Trophoblast cell (in vitro differentiated cells and primary cell): ENCODE results near the gene P4HA2.

ENCODE experiments used
- DNase-seq, 2 donors: peaks; one replicate each; pipeline ENCODE4 v3.0.0-alpha.2; 2016
- H2AFZ ChIP-seq: 2 replicates; pipeline ENCODE4 v1.6.1; 2013; ENCODE audit warnings: low read length, moderate library complexity, mild to moderate bottlenecking; ENCODE audit not compliant: insufficient read depth, poor library complexity
- H2AK5ac ChIP-seq: 2 replicates; pipeline ENCODE4 v1.6.1; 2013; ENCODE audit warnings: mild to moderate bottlenecking, low read length
- H2BK120ac ChIP-seq: 2 replicates; pipeline ENCODE4 v1.6.1; 2013; ENCODE audit warnings: low read length, mild to moderate bottlenecking, moderate library complexity; ENCODE audit not compliant: insufficient read depth, poor library complexity
- H2BK12ac ChIP-seq: 2 replicates; pipeline ENCODE4 v1.6.1; 2013; ENCODE audit warnings: mild to moderate bottlenecking, low read length, moderate library complexity
- H2BK5ac ChIP-seq: 2 replicates; pipeline ENCODE4 v1.6.1; 2013; ENCODE audit warnings: low read length, low read depth, moderate library complexity, mild to moderate bottlenecking; ENCODE audit not compliant: poor library complexity
- H3K14ac ChIP-seq: 2 replicates; pipeline ENCODE4 v1.6.1; 2013; ENCODE audit warnings: mild to moderate bottlenecking, low read length
- H3K18ac ChIP-seq: 2 replicates; pipeline ENCODE4 v1.6.1; 2013; ENCODE audit warnings: mild to moderate bottlenecking, low read length
- H3K23ac ChIP-seq: 2 replicates; pipeline ENCODE4 v1.6.1; 2013; ENCODE audit warnings: low read length
- H3K27ac ChIP-seq: 2 replicates; pipeline ENCODE4 v1.5.1; 2013; ENCODE audit warnings: low read depth, mild to moderate bottlenecking, inconsistent platforms, low read length, moderate library complexity
- H3K27me3 ChIP-seq: 2 replicates; pipeline ENCODE4 v1.6.1; 2013; ENCODE audit warnings: inconsistent platforms, mild to moderate bottlenecking, low read length, moderate library complexity; ENCODE audit not compliant: insufficient read depth
- H3K36me3 ChIP-seq, 2 experiments: 1 replicate in 1 of 2; 2 replicates in 1 of 2; pipeline ENCODE4 v1.6.1; 2013; ENCODE audit warnings: low read length in 2 of 2, mild to moderate bottlenecking in 2 of 2, moderate library complexity in 1 of 2; ENCODE audit not compliant: insufficient read depth in 2 of 2, control insufficient read depth in 1 of 2
- H3K4ac ChIP-seq: 2 replicates; pipeline ENCODE4 v1.6.1; 2013; ENCODE audit warnings: low read depth, mild to moderate bottlenecking, low read length, moderate library complexity
- H3K4me1 ChIP-seq, 2 experiments: 1 replicate in 1 of 2; 2 replicates in 1 of 2; pipeline ENCODE4 v1.6.1; 2013; ENCODE audit warnings: low read length in 2 of 2, mild to moderate bottlenecking in 2 of 2, moderate library complexity in 1 of 2; ENCODE audit not compliant: insufficient read depth in 2 of 2, control insufficient read depth in 1 of 2
- H3K4me2 ChIP-seq: 2 replicates; pipeline ENCODE4 v1.6.1; 2013; ENCODE audit warnings: inconsistent platforms, mild to moderate bottlenecking, low read length, moderate library complexity
- H3K4me3 ChIP-seq: 2 replicates; pipeline ENCODE4 v1.5.1; 2013; ENCODE audit warnings: mild to moderate bottlenecking, low read depth, low read length, inconsistent platforms
- H3K79me1 ChIP-seq: one replicate; pipeline ENCODE4 v1.6.1; 2013; ENCODE audit warnings: low read length
- H3K79me2 ChIP-seq: 2 replicates; pipeline ENCODE4 v1.6.1; 2013; ENCODE audit warnings: low read length, mild to moderate bottlenecking; ENCODE audit not compliant: control insufficient read depth, insufficient read depth, poor library complexity
- H3K9ac ChIP-seq: 2 replicates; pipeline ENCODE4 v1.6.1; 2013; ENCODE audit warnings: mild to moderate bottlenecking, low read length
- H3K9me3 ChIP-seq: 2 replicates; pipeline ENCODE4 v1.6.1; 2013; ENCODE audit warnings: low read depth, mild to moderate bottlenecking, control low read depth, inconsistent platforms, low read length; ENCODE audit not compliant: insufficient read depth
- H4K12ac ChIP-seq: 2 replicates; pipeline ENCODE4 v1.6.1; 2013; ENCODE audit warnings: low read depth, mild to moderate bottlenecking, low read length, moderate library complexity
- H4K8ac ChIP-seq: 2 replicates; pipeline ENCODE4 v1.6.1; 2013; ENCODE audit warnings: low read depth, mild to moderate bottlenecking, low read length, moderate library complexity
- H4K91ac ChIP-seq: one replicate; pipeline ENCODE4 v1.6.1; 2013; ENCODE audit warnings: low read depth, mild to moderate bottlenecking, low read length, moderate library complexity
- WGBS: extraction: QIAGEN DNeasy Blood & Tissue Kit; methylation state at CpG from one replicate; pipeline ENCODE4 v1.1.7; 2013; ENCODE audit warnings: missing lambda C conversion rate; ENCODE audit not compliant: insufficient read length, insufficient coverage; ENCODE audit errors: extremely low coverage; 5-methylcytosine and 5-hydroxymethylcytosine counted together

Gene P4HA2

DNA sequence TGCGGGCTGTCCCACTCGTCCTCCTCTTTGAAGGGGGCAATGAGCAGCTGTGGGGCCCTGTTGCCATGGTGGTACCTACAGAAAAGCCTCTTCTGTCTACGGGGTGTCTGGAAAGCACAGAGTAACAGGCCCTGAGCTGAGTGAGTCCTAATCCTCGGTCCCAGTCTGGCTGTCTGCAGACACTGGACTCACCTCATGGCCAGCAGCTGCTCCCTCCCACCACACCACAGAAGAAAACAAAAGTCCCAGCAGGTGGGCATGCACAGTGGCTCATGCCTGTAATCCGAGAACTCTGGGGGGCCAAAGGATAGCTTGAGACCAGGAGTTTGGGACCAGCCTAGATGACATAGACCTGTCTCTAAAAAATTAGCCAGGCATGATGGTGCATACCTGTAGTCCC, 19.9 kb downstream of the P4HA2 start:
- Histone ChIP-seq H3K4me3 (no peak overlapping the region), H3K9ac (no peak overlapping the region), H3K18ac (no peak overlapping the region), H3K79me1 (no peaks in the 10 kb centered on the region), H3K4me2 (no peak overlapping the region), H3K36me3 (peaks cover 10 to 19% of the 10 kb centered on the region in 2 experiments), H3K27me3 (no peaks in the 10 kb centered on the region), H2AFZ (no peak overlapping the region), H4K12ac (no peak overlapping the region), H2AK5ac (no peak overlapping the region), H4K8ac (no peak overlapping the region), H4K91ac (no peak overlapping the region), H3K23ac (no peak overlapping the region), H3K4ac (no peak overlapping the region), H2BK120ac (no peak overlapping the region), H2BK12ac (no peak overlapping the region), H3K79me2 (no peaks in the 10 kb centered on the region), H3K9me3 (peaks cover 2% of the 10 kb centered on the region), H2BK5ac (no peak overlapping the region), H3K4me1 (no peaks in the 10 kb centered on the region), H3K27ac (no peak overlapping the region), H3K14ac (no peak overlapping the region)
- DNase-seq = no peak
- no CpG with 5 or more reads among the region's 5 CpGs for WGBS

GRCh38 chr5:132206782-132207181, 20.9 kb downstream of the P4HA2 start:
- Histone ChIP-seq H2BK12ac (no peak overlapping the region), H3K36me3 (peaks cover 10 to 16% of the 10 kb centered on the region in 2 experiments), H3K4me1 (no peaks in the 10 kb centered on the region), H4K8ac (no peak overlapping the region), H3K27me3 (no peaks in the 10 kb centered on the region), H2BK120ac (no peak overlapping the region), H4K12ac (no peak overlapping the region), H2AFZ (no peak overlapping the region), H2AK5ac (no peak overlapping the region), H3K9ac (no peak overlapping the region), H3K4me3 (no peak overlapping the region), H3K79me2 (no peaks in the 10 kb centered on the region), H3K27ac (no peak overlapping the region), H3K4ac (no peak overlapping the region), H3K18ac (no peak overlapping the region), H3K23ac (no peak overlapping the region), H4K91ac (no peak overlapping the region), H3K79me1 (no peaks in the 10 kb centered on the region), H3K14ac (no peak overlapping the region), H3K9me3 (peaks cover 2% of the 10 kb centered on the region), H2BK5ac (no peak overlapping the region), H3K4me2 (no peak overlapping the region)
- no peak for DNase-seq

- H3K4me2 ChIP-seq = no peak overlapping the region
- H3K4me3 ChIP-seq = no peak overlapping the region
- H2AK5ac ChIP-seq = no peak overlapping the region
- no peak overlapping the region for H2BK12ac ChIP-seq
- H3K27me3 ChIP-seq = no peaks in the 10 kb centered on the region
- H4K91ac ChIP-seq = no peak overlapping the region
- peaks cover 10 to 16% of the 10 kb centered on the region in 2 experiments for H3K36me3 ChIP-seq
- no peaks in the 10 kb centered on the region for H3K79me1 ChIP-seq
- H3K27ac ChIP-seq = no peak overlapping the region
- no peaks in the 10 kb centered on the region for H3K79me2 ChIP-seq
- no peak overlapping the region for H3K23ac ChIP-seq
- no peak overlapping the region for H2BK5ac ChIP-seq
- no peak for DNase-seq
- no peak overlapping the region for H3K14ac ChIP-seq
- no CpG with 5 or more reads among the region's 5 CpGs for WGBS
- H4K8ac ChIP-seq = no peak overlapping the region
- H3K4ac ChIP-seq = no peak overlapping the region
- H2AFZ ChIP-seq = no peak overlapping the region
- no peak overlapping the region for H2BK120ac ChIP-seq
- no peak overlapping the region for H4K12ac ChIP-seq
- H3K9me3 ChIP-seq = peaks cover 2% of the 10 kb centered on the region
- H3K4me1 ChIP-seq = no peaks in the 10 kb centered on the region
- H3K9ac ChIP-seq = no peak overlapping the region
- H3K18ac ChIP-seq = no peak overlapping the region
These were observed 22.1 kb downstream of the P4HA2 start for GRCh38 chr5:132205385-132206125.

GRCh38 chr5:132204371-132205135, 23.1 kb downstream of the P4HA2 start:
- no peak overlapping the region for H3K18ac ChIP-seq
- H3K14ac ChIP-seq = no peak overlapping the region
- H3K9ac ChIP-seq = no peak overlapping the region
- WGBS = no CpG with 5 or more reads among the region's 7 CpGs
- no peak overlapping the region for H4K91ac ChIP-seq
- H3K36me3 ChIP-seq = peaks cover 5 to 10% of the 10 kb centered on the region in 2 experiments
- H3K79me1 ChIP-seq = no peaks in the 10 kb centered on the region
- H3K79me2 ChIP-seq = no peaks in the 10 kb centered on the region
- H2BK12ac ChIP-seq = no peak overlapping the region
- H2AK5ac ChIP-seq = no peak overlapping the region
- no peak overlapping the region for H3K27ac ChIP-seq
- no peaks in the 10 kb centered on the region for H3K4me1 ChIP-seq
- no peaks in the 10 kb centered on the region for H3K27me3 ChIP-seq
- no peak overlapping the region for H3K4ac ChIP-seq
- H2BK120ac ChIP-seq = no peak overlapping the region
- no peak overlapping the region for H3K4me2 ChIP-seq
- no peak overlapping the region for H4K8ac ChIP-seq
- no peak for DNase-seq
- no peak overlapping the region for H4K12ac ChIP-seq
- no peak overlapping the region for H3K23ac ChIP-seq
- H2AFZ ChIP-seq = no peak overlapping the region
- peak overlapping the region; percentile 10 for H3K4me3 ChIP-seq
- H2BK5ac ChIP-seq = no peak overlapping the region
- peaks cover 2% of the 10 kb centered on the region for H3K9me3 ChIP-seq
